WI38 (cell line): ENCODE measurements around the gene LIN52.

Experiments
- H3K4me3 ChIP-seq: 2 replicates; pipeline ENCODE4 v1.5.1; 2011; ENCODE audit warnings: low read depth, mild to moderate bottlenecking, control low read depth, low read length
- CTCF ChIP-seq: IDR thresholded peaks from 2 replicates; pipeline ENCODE4 v1.5.1; 2012; ENCODE audit warnings: low read depth, mild to moderate bottlenecking, control low read depth, low read length

Gene LIN52

GRCh38 chr14:74155287-74155686 is 70.5 kb downstream of the LIN52 start:
- TF ChIP-seq CTCF: no peak

DNA sequence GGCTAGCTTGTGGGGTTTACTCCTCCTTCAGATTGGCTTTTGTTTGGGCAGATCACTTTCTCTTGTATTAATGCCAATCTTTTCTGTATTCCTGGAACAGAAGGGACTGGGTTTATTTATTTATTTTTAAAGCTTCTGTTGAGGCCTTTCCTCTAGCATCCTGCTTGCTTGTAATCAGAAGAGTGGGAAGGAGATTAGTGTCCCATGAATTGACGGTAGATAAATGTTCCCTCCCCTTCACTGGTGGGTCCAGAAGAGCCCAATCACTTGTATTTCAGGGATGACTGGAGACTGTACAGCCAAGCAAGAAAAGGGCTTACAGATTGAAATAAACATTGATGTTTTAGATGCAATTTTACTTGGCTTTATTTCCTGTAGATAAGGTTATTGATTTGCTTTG is 71.0 kb downstream of the LIN52 start:
- no peak overlapping the region for H3K4me3 ChIP-seq
- TF ChIP-seq CTCF: no peak

More at GRCh38 chr14:74155287-74155686, 70.5 kb downstream of the LIN52 start:
- H3K4me3 ChIP-seq: no peak overlapping the region

GRCh38 chr14:74160763-74161162 is 76.0 kb downstream of the LIN52 start:
- no peak overlapping the region for H3K4me3 ChIP-seq
- TF ChIP-seq CTCF: no peak

DNA sequence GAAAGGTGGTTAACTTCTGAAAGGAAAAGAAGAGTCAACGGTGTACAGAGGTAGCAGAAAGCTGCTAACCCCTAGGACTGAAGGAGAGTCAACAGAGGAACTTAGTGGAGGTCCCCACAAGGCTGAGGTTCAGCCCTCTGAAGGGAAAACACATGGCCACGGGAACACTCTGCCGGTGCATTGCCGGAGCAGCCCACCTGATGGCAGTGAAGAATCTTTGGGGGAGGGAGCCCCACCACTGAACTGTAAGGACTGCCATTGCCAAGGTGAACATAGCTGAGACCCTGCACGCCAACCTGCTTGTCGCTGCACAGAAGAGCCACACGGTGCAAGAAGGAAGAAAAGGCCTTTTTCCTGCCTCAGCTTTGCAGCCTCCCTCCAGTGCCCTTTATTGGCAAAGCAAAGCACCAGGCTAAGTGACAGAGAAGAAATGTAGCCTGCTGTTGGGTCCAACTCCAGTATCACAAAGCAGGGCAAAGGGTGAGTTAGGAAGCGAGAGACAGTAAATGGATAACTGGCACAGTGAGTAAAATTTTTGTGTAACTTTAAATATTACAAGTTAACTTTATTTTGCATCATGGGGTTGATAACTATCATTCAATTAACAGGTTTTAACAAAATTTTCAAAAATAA is 76.9 kb downstream of the LIN52 start:
- no peak overlapping the region for H3K4me3 ChIP-seq
- TF ChIP-seq CTCF: no peak

- no peak overlapping the region for H3K4me3 ChIP-seq
- TF ChIP-seq CTCF: no peak
These were observed 85.2 kb downstream of the LIN52 start for GRCh38 chr14:74169906-74170305.

DNA sequence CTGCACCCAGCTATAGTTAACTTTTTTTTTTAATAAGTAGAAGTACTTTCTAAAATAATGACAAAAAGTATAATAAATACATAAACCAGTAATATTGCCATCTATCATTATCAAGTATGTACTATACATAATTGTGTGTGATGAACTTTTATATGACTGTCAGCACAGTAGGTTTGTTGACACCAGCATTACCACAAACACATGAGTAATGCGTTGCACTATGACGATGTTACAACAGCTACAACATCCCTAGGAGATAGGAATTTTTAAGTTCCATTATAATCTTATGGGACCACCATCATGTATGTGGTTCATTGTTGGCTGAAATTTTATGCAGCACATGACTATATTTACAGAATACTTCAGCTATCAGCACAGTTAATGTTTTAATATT is 91.6 kb downstream of the LIN52 start:
- TF ChIP-seq CTCF: no peak
- H3K4me3 ChIP-seq: no peak overlapping the region

DNA sequence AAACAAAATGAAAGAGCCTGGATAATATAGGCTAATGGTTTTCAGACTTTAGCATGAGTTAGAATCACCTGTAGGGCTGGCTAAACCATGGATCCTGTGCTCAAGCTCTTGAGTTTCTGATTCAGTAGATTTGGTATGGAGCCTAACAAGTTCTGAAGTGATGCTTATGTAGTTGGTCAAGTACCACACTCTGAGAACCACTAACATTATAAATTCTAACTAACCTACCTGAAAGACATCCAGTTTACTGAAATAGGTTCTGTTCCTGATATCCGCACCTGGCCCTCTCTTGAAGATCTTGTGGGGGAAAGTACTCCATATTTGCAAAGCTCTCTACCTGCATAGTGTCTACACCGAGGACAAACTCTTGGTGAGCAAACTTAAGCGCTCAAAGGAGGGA is 95.1 kb downstream of the LIN52 start:
- H3K4me3 ChIP-seq: no peak overlapping the region
- no peak for TF ChIP-seq CTCF
